OCI-LY7 (cell line): ENCODE measurements around the gene ZNF148. TPM values are rescaled to one million over a fixed set of nuclear protein-coding genes. Genes with fewer than 3 reads are reported as not detected.

Experiments used
- BruUV-seq: library from RNA; stranded (reverse); fragments of 400-500 nt; replicated peaks from 2 replicates; lab custom pipeline; 2021; lab: Mats Ljungman, UMichigan
- CTCF ChIA-PET: fragments of 300-600 bp; sonication (Branson Sonifier 250); formaldehyde crosslinking; loops from one replicate; lab custom pipeline; 2022; ENCODE audit warnings: antibody characterized with exemption; ENCODE audit not compliant: unreplicated experiment; lab: Charles Lee
- POLR2A ChIA-PET: fragments of 300-600 bp; sonication (Branson Sonifier 250); formaldehyde crosslinking; loops from one replicate; lab custom pipeline; 2022; ENCODE audit warnings: antibody characterized with exemption; lab: Charles Lee
- DNase-seq: peaks from one replicate; pipeline ENCODE4 v3.0.0-alpha.2; 2015; ENCODE audit warnings: low spot score
- H2AFZ ChIP-seq: fragments of 200-600 bp; sonication (generic), shearing (Covaris generic); 2 replicates; pipeline ENCODE4 v1.6.1; 2014; ENCODE audit warnings: mild to moderate bottlenecking, antibody characterized with exemption, low read length, moderate library complexity
- H3K27ac ChIP-seq: fragments of 200-600 bp; sonication (generic); 2 replicates; pipeline ENCODE4 v1.5.1; 2014; ENCODE audit warnings: mixed run types, low read depth, mild to moderate bottlenecking, moderate library complexity, low read length, inconsistent platforms; ENCODE audit not compliant: poor library complexity, severe bottlenecking
- H3K36me3 ChIP-seq: fragments of 200-600 bp; sonication (generic); 2 replicates; pipeline ENCODE4 v1.6.1; 2014; ENCODE audit warnings: mild to moderate bottlenecking, antibody characterized with exemption, low read length, moderate library complexity, mixed read lengths; ENCODE audit not compliant: insufficient read depth
- H3K4me1 ChIP-seq: fragments of 200-600 bp; sonication (generic); 2 replicates; pipeline ENCODE4 v1.5.1; 2014; ENCODE audit warnings: mild to moderate bottlenecking, low read length; ENCODE audit not compliant: insufficient read depth, poor library complexity, severe bottlenecking
- H3K4me2 ChIP-seq: fragments of 200-600 bp; sonication (generic); 2 replicates; pipeline ENCODE4 v1.6.1; 2014; ENCODE audit warnings: mild to moderate bottlenecking, low read length
- H3K4me3 ChIP-seq: fragments of 200-600 bp; sonication (generic); 2 replicates; pipeline ENCODE4 v1.5.1; 2014; ENCODE audit warnings: mild to moderate bottlenecking, low read depth, low read length; ENCODE audit not compliant: poor library complexity, severe bottlenecking
- H3K79me2 ChIP-seq: fragments of 200-600 bp; sonication (generic); 2 replicates; pipeline ENCODE4 v1.6.1; 2016; ENCODE audit warnings: low read depth, mild to moderate bottlenecking, low read length, moderate library complexity, mixed read lengths; ENCODE audit not compliant: insufficient read depth
- H3K9me2 ChIP-seq: fragments of 200-600 bp; sonication (generic); 2 replicates; pipeline ENCODE4 v1.6.1; 2016; ENCODE audit warnings: mild to moderate bottlenecking, low read length, mixed read lengths; ENCODE audit not compliant: insufficient read depth
- H3K9me3 ChIP-seq: fragments of 200-600 bp; sonication (generic); 2 replicates; pipeline ENCODE4 v1.6.1; 2014; ENCODE audit warnings: mild to moderate bottlenecking, mixed run types, low read length, mixed read lengths
- H4K20me1 ChIP-seq: fragments of 200-600 bp; sonication (generic); 2 replicates; pipeline ENCODE4 v1.6.1; 2014; ENCODE audit warnings: mild to moderate bottlenecking, antibody characterized with exemption, low read length, moderate library complexity, mixed read lengths; ENCODE audit not compliant: insufficient read depth
- EZH2phosphoT487 ChIP-seq: fragments of 200-600 bp; sonication (generic); IDR thresholded peaks from 2 replicates; pipeline ENCODE4 v1.6.1; 2018; ENCODE audit warnings: low read depth, borderline replicate concordance, mild to moderate bottlenecking, mixed run types, antibody characterized with exemption, low read length, moderate library complexity, mixed read lengths
- intact Hi-C: fragments of 100-400 bp; cut with micrococcal nuclease; formaldehyde crosslinking; loops from one replicate; pipeline ENCODE4 v1.10.0; 2022; ENCODE audit not compliant: unreplicated experiment
- total RNA-seq, 2 experiments: library from RNA; depleted of rRNA in 1 of 2; stranded (reverse); fragments of >200 nt in 1 of 2; shearing (Covaris generic) in 1 of 2; gene quantifications; 2 replicates each; pipeline ENCODE4 v1.2.3, GENCODE V29; 2014 to 2022
- TF ChIP-seq, protein P1 (sequence below): fragments of 200-600 bp; sonication (generic); conservative IDR thresholded peaks from 2 replicates; pipeline ENCODE4 v1.5.1; 2014; ENCODE audit warnings: mild to moderate bottlenecking, antibody characterized with exemption, low read length, moderate library complexity, mixed read lengths

ZNF148 gene
- total RNA-seq, 2 experiments from 2014 or later = 19.8 to 35.4 TPM

DNA sequence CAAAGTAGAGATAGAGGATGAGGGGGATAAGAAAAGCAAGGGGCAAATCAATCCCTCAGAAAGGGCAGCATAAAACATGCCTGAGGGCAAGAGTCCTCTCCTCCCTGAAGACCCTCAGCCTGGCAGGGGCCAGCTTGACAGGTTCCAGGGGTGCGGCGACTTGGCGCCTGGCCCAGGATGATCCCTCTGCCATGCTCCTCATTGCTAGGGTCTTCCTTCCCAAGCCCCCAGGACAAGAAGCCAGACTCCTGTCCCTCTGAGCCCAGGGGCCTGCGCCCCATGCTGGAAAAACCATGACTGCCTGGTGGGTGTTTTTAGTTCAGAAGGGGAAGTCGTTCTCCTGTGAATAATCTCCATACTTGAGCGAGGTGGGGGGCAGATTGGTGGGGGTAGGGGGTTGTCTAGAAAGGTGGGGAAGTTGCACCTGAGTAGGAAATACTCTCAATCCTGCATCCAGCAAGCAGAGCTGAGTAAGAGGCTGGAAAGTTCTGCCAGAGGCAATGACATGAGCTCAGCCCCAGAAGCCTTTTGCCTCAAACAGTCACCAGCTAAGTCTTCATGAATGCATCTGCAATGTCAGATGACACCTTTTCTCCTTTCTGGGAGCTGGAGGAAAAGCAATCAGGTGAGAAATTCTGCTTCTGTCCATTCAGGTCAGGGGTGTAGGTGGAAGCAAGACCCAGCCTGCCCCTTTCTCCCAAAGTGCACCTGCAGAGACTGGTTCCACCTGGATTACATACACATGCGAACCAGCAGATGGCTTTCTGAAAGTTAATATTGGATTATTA is 180.9 kb downstream of the ZNF148 start:
- no TSS peak for BruUV-seq
- Histone ChIP-seq H3K27ac (no peak overlapping the region), H3K79me2 (no peaks in the 10 kb centered on the region), H3K4me3 (no peak overlapping the region), H4K20me1 (no peaks in the 10 kb centered on the region), H3K9me3 (no peaks in the 10 kb centered on the region), H3K4me2 (no peak overlapping the region), H3K36me3 (no peaks in the 10 kb centered on the region), H3K4me1 (peaks cover 7% of the 10 kb centered on the region), H2AFZ (no peak overlapping the region), H3K9me2 (no peaks in the 10 kb centered on the region)
- POLR2A ChIA-PET = interaction anchor here (0.6 kb wide), 1 partner anchor 22 kb away, joined by 3 read pairs; no protein-coding TSS in a partner anchor
- CTCF ChIA-PET = interaction anchor here (1.1 kb wide), 1 partner anchor 14 kb away, joined by 3 read pairs; no protein-coding TSS in a partner anchor
- intact Hi-C loops = no loop called here
- TF ChIP-seq EZH2phosphoT487 = no peak
- TF ChIP-seq, protein P1, sequence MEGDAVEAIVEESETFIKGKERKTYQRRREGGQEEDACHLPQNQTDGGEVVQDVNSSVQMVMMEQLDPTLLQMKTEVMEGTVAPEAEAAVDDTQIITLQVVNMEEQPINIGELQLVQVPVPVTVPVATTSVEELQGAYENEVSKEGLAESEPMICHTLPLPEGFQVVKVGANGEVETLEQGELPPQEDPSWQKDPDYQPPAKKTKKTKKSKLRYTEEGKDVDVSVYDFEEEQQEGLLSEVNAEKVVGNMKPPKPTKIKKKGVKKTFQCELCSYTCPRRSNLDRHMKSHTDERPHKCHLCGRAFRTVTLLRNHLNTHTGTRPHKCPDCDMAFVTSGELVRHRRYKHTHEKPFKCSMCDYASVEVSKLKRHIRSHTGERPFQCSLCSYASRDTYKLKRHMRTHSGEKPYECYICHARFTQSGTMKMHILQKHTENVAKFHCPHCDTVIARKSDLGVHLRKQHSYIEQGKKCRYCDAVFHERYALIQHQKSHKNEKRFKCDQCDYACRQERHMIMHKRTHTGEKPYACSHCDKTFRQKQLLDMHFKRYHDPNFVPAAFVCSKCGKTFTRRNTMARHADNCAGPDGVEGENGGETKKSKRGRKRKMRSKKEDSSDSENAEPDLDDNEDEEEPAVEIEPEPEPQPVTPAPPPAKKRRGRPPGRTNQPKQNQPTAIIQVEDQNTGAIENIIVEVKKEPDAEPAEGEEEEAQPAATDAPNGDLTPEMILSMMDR = no peak
- DNase-seq = no peak

DNA sequence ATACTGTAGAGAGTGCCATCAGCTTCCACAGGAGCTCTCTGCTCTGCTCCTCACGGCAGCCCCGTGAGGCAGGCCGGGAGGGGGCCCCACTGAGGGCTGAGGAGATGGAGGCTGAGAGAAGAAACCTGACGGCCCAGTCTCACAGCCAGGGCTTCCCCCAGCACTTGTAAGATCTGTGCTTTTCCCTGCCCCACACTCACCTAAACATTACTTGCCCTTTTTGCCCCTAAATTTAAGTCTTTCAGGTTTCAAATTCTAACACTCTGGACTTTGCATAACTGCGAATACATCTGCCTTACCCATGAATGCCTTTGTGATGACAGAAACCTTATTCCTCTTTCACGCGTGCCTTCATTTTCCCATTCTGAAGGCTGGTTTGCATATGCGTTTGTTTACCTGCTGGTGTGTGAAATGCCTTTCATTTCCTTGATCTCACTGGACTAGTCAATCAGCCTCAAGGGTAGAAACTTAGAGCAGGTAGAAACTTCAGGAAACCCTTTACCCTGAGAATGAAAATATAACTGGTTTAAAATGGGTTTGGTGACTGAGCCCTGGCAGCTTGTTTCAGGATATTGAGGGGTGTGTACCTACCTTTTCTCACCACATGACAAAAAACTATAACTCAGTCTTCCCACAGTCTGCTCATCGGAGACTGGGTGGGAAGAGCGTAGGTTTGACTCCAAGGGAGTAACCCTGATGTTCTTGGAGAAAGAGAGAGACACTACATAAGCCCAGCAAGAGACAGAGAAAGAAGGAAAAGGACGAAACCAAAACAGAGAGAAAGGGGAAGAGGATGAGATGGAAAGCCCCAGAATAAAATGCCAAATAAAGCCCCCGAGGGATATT is 182.7 kb downstream of the ZNF148 start:
- H3K4me3 ChIP-seq = no peak overlapping the region
- no peaks in the 10 kb centered on the region for H3K9me3 ChIP-seq
- H4K20me1 ChIP-seq = no peaks in the 10 kb centered on the region
- H3K36me3 ChIP-seq = no peaks in the 10 kb centered on the region
- peak overlapping the region; percentile 84 for H2AFZ ChIP-seq
- TF ChIP-seq EZH2phosphoT487 = no peak
- TF ChIP-seq, protein P1 = peak; percentile 44
- ChIA-PET POLR2A (interaction anchor here (0.6 to 0.7 kb wide), 2 partner anchors 92 to 119 kb away, joined by 3 read pairs; no protein-coding TSS in a partner anchor), CTCF (no interaction called here)
- BruUV-seq = no TSS peak
- H3K4me1 ChIP-seq = peaks cover 7% of the 10 kb centered on the region
- no peaks in the 10 kb centered on the region for H3K79me2 ChIP-seq
- no peaks in the 10 kb centered on the region for H3K9me2 ChIP-seq
- DNase-seq = peak; percentile 19
- H3K27ac ChIP-seq = no peak overlapping the region
- H3K4me2 ChIP-seq = peak overlapping the region; percentile 21; the same call in 1 of the 2 replicates
- intact Hi-C loops = no loop called here
